WERI-Rb-1 (cell line): ENCODE data around the gene PLA2G12A.

Experiments used
- DNase-seq: peaks from one replicate; pipeline ENCODE4 v3.0.0-alpha.2; 2020
- H3K27ac ChIP-seq: fragments of 250-450 bp; sonication (Bioruptor Pico); 2 replicates; pipeline ENCODE4 v1.5.1; 2020; ENCODE audit warnings: mild to moderate bottlenecking, moderate library complexity
- H3K27me3 ChIP-seq: fragments of 250-450 bp; sonication (Bioruptor Pico); 2 replicates; pipeline ENCODE4 v1.5.1; 2021; ENCODE audit warnings: mild to moderate bottlenecking, low read depth, moderate library complexity; ENCODE audit not compliant: insufficient read depth, severe bottlenecking
- H3K36me3 ChIP-seq: fragments of 250-450 bp; sonication (Bioruptor Pico); 2 replicates; pipeline ENCODE4 v1.5.1; 2020; ENCODE audit warnings: mild to moderate bottlenecking, moderate library complexity
- H3K4me3 ChIP-seq: 2 replicates; pipeline ENCODE4 v1.5.1; 2011; ENCODE audit warnings: low read depth, mild to moderate bottlenecking, control low read depth, low read length
- H3K9me3 ChIP-seq: fragments of 250-450 bp; sonication (Bioruptor Pico); 2 replicates; pipeline ENCODE4 v1.5.1; 2021; ENCODE audit warnings: mild to moderate bottlenecking, moderate library complexity; ENCODE audit not compliant: severe bottlenecking
- CTCF ChIP-seq: IDR thresholded peaks from 2 replicates; pipeline ENCODE4 v1.5.1; 2011; ENCODE audit warnings: low read depth, mild to moderate bottlenecking, control low read depth, inconsistent platforms, low read length

PLA2G12A gene

GRCh38 chr4:109723110-109723509, 6.8 kb downstream of the PLA2G12A start:
- no peaks in the 10 kb centered on the region for H3K9me3 ChIP-seq
- no peak overlapping the region for H3K4me3 ChIP-seq
- H3K36me3 ChIP-seq = peaks cover 31% of the 10 kb centered on the region
- DNase-seq = no peak
- no peaks in the 10 kb centered on the region for H3K27me3 ChIP-seq
- no peak for TF ChIP-seq CTCF
- H3K27ac ChIP-seq = no peak overlapping the region

- Histone ChIP-seq H3K4me3 (no peak overlapping the region), H3K36me3 (peaks cover 35% of the 10 kb centered on the region), H3K9me3 (no peaks in the 10 kb centered on the region), H3K27me3 (no peaks in the 10 kb centered on the region), H3K27ac (no peak overlapping the region)
- DNase-seq = no peak
- no peak for TF ChIP-seq CTCF
Observed at GRCh38 chr4:109722357-109722756, 7.5 kb downstream of the PLA2G12A start.

- H3K36me3 ChIP-seq = peaks cover 40% of the 10 kb centered on the region
- TF ChIP-seq CTCF = no peak
- H3K27me3 ChIP-seq = no peaks in the 10 kb centered on the region
- DNase-seq = no peak
- H3K27ac ChIP-seq = no peak overlapping the region
- no peaks in the 10 kb centered on the region for H3K9me3 ChIP-seq
- H3K4me3 ChIP-seq = no peak overlapping the region
Observed at GRCh38 chr4:109721033-109721432, 8.8 kb downstream of the PLA2G12A start.

GRCh38 chr4:109719604-109720003, 10.3 kb downstream of the PLA2G12A start:
- H3K36me3 ChIP-seq = peaks cover 37% of the 10 kb centered on the region
- DNase-seq = no peak
- no peak overlapping the region for H3K27ac ChIP-seq
- no peaks in the 10 kb centered on the region for H3K9me3 ChIP-seq
- no peak overlapping the region for H3K4me3 ChIP-seq
- no peaks in the 10 kb centered on the region for H3K27me3 ChIP-seq
- no peak for TF ChIP-seq CTCF

- H3K27ac ChIP-seq = no peak overlapping the region
- DNase-seq = no peak
Observed at GRCh38 chr4:109718759-109719158, 11.1 kb downstream of the PLA2G12A start.

More at GRCh38 chr4:109718759-109719158, 11.1 kb downstream of the PLA2G12A start:
- Histone ChIP-seq H3K4me3 (no peak overlapping the region), H3K27me3 (no peaks in the 10 kb centered on the region), H3K36me3 (peaks cover 40% of the 10 kb centered on the region), H3K9me3 (no peaks in the 10 kb centered on the region)
- TF ChIP-seq CTCF = no peak
